ENCODE results near the gene SOST. TPM values are rescaled to one million over a fixed set of nuclear protein-coding genes. Genes with fewer than 3 reads are reported as not detected.

Gene SOST
- total and polyA plus RNA-seq, 2 donors (not counting 3 experiments of a cell fraction or from before 2014, with no cell fraction given): not detected

GRCh38 chr17:43769426-43769825, 10.8 kb upstream of the SOST start:
- Histone ChIP-seq H4K20me1 (replicated peaks; ENCODE audit: control insufficient read depth, extremely low read depth, insufficient read depth, low read length) (no peaks in the 10 kb centered on the region), H3K27me3 (ENCODE audit: control insufficient read depth in 2 of 2, insufficient read depth in 2 of 2, low read length in 2 of 2) (no peaks in the 10 kb centered on the region), H3K4me2 (ENCODE audit: insufficient read depth, low read length) (no peak overlapping the region), H3K79me2 (ENCODE audit: control insufficient read depth, insufficient read depth, low read length) (no peaks in the 10 kb centered on the region), H3K27ac (ENCODE audit: insufficient read depth, low read depth, low read length) (no peak overlapping the region), H3K9me1 (replicated peaks; ENCODE audit: control insufficient read depth, extremely low read depth, insufficient read depth, low read length) (no peaks in the 10 kb centered on the region), H3K9ac (replicated peaks; ENCODE audit: extremely low read depth, insufficient read depth, low read length) (no peak overlapping the region), H3K36me3 (ENCODE audit: control insufficient read depth in 2 of 2, extremely low read depth in 1 of 2, insufficient read depth in 2 of 2, low read length in 2 of 2) (peaks cover 12 to 33% of the 10 kb centered on the region in 2 experiments), H3K9me3 (replicated peaks; ENCODE audit: control insufficient read depth, insufficient read depth, low read length) (no peaks in the 10 kb centered on the region), H2AFZ (ENCODE audit: low read depth, low read length) (no peak overlapping the region), H3K4me3 (replicated peaks in 1 of 3; ENCODE audit: insufficient read depth in 1 of 3, low read depth in 1 of 3, low read length in 3 of 3) (no peak overlapping the region), H3K4me1 (ENCODE audit: control insufficient read depth, extremely low read depth, insufficient read depth, low read length) (peaks cover 2% of the 10 kb centered on the region)
- FAIRE-seq (no peak), DNase-seq (ENCODE audit: low read depth, low spot score) (no peak)
- ChIA-PET POLR2A (no interaction called here), CTCF (no interaction called here)
- no peak for TF ChIP-seq EZH2 (IDR thresholded peaks at IDR 0.05; ENCODE audit: borderline replicate concordance, low read depth, low read length, severe bottlenecking)
- no peak for TF ChIP-seq MAX (IDR thresholded peaks at IDR 0.05; ENCODE audit: insufficient read depth, insufficient read length)
- TF ChIP-seq GATA2 (IDR thresholded peaks at IDR 0.05; ENCODE audit: insufficient read depth, insufficient read length, low read depth, low read length): no peak
- TF ChIP-seq POLR2AphosphoS5 (IDR thresholded peaks at IDR 0.05; ENCODE audit: insufficient read depth, low read depth, low read length): no peak
- TF ChIP-seq, protein P1, sequence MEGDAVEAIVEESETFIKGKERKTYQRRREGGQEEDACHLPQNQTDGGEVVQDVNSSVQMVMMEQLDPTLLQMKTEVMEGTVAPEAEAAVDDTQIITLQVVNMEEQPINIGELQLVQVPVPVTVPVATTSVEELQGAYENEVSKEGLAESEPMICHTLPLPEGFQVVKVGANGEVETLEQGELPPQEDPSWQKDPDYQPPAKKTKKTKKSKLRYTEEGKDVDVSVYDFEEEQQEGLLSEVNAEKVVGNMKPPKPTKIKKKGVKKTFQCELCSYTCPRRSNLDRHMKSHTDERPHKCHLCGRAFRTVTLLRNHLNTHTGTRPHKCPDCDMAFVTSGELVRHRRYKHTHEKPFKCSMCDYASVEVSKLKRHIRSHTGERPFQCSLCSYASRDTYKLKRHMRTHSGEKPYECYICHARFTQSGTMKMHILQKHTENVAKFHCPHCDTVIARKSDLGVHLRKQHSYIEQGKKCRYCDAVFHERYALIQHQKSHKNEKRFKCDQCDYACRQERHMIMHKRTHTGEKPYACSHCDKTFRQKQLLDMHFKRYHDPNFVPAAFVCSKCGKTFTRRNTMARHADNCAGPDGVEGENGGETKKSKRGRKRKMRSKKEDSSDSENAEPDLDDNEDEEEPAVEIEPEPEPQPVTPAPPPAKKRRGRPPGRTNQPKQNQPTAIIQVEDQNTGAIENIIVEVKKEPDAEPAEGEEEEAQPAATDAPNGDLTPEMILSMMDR (IDR thresholded peaks at IDR 0.05; ENCODE audit: extremely low read depth in 1 of 2, insufficient read depth in 1 of 2, low read depth in 1 of 2, low read length in 2 of 2): no peak
- TF ChIP-seq MYC (IDR thresholded peaks at IDR 0.05; ENCODE audit: low read depth, low read length): no peak
- TF ChIP-seq JUN (IDR thresholded peaks at IDR 0.05; ENCODE audit: borderline replicate concordance, insufficient read depth, insufficient read length, low read depth): no peak
- no peak for TF ChIP-seq FOS (IDR thresholded peaks at IDR 0.05; ENCODE audit: borderline replicate concordance, insufficient read depth, low read length)
- TF ChIP-seq POLR2A (IDR thresholded peaks at IDR 0.05; ENCODE audit: low read depth, low read length): no peak
- intact Hi-C loops (cut with micrococcal nuclease): no loop called here
- no TSS peak for BruUV-seq (replicated peaks)
- dilution Hi-C loops (cut with MboI; ENCODE audit: extremely low pct_ligation_motif_present, low sequenced_read_pairs): loop anchor here (5.0 kb wide), 1 partner anchor 67 kb away; no protein-coding TSS in a partner anchor
